Raji (cell line): ENCODE measurements around the gene TP53.
A peak's percentile ranks its signal among the peaks of the same experiment; 100 is the strongest.

Experiments
- POLR2A ChIP-seq: IDR thresholded peaks from 2 replicates; pipeline ENCODE4 v1.6.1; 2011; ENCODE audit warnings: low read depth, low read length, control low read depth; ENCODE audit not compliant: insufficient read depth

Gene TP53

DNA sequence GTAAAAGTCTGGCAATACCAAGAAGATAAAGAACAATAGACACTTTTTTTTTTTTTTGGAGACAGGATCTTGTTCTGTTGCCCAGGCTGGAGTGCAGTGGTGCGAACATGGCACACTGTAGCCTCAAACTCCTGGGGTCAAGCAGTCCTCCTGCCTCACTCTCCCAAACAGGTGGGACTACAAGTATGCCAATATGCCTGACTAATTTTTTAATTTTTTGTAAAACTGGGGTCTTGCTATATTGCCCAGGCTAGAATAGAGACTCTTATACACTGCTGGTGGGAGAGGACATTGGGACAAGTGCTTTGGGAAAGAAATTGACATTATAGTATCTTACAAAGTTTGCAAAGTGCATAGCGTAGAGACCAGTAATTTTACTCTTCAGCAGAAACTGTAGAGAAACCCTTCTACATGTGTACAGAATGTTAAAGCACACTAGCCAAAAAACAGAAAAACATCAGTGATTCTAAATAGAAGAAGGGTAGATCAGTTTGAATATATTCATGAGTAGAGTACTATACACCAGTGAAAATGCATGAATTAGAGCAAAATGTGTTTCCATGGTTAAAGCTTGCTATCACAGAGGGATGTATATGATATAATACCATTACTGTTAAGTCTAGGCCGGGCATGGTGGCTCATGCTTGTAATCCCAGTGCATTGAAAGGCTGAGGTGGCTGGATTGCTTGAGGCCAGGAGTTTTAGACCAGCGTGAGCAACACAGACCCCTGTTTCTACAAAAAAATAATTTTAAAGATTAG lies 10.7 kb upstream of the TP53 start:
- no peak for TF ChIP-seq POLR2A

DNA sequence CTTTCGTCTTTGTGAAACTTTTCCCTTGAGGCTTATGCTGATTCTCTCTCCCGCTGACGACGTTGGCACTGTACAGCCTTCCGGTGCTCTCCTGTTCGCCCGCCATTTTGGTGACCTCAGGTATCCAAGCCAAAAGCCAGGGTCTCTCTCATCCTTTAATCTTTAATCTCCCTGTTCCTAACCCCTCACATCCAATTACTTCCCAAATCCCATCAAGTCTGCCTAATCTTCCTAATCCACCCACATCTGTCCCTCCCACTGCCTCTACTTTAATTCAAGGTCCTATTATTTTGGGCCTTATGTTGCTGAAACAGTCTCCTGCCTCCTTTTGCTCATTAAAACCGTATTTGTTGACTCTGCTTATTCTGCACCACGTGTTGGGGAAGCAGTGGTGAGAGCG lies 8.3 kb upstream of the TP53 start:
- TF ChIP-seq POLR2A = no peak

- no peak for TF ChIP-seq POLR2A
These were observed 1.6 kb upstream of the TP53 start for GRCh38 chr17:7688808-7689316.

DNA sequence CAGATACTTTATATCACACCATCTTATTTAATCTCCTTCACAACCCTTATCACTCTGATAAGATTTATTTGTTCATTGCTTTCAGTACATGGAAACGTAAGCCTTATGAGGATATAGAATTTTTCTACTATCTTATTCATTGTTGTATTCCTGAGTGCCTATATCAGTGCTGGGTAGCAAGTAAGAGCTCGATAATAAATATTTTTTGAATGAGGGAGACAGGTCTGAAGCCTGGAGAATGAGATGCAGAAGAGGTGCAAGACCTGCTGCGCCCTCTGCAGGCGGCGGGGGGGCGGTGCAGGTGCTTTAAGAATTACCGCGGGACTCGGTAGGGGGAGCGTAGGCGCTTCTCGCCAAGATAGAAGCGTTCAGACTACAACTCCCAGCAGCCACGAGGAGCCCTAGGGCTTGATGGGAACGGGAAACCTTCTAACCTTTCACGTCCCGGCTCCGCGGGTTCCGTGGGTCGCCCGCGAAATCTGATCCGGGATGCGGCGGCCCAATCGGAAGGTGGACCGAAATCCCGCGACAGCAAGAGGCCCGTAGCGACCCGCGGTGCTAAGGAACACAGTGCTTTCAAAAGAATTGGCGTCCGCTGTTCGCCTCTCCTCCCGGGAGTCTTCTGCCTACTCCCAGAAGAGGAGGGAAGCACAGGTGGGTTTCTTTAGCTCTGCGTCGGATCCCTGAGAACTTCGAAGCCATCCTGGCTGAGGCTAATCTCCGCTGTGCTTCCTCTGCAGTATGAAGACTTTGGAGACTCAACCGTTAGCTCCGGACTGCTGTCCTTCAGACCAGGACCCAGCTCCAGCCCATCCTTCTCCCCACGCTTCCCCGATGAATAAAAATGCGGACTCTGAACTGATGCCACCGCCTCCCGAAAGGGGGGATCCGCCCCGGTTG lies 868 bp upstream of the TP53 start, which contains the start of gene WRAP53:
TSS of gene WRAP53 (plus strand) at position 570 of the 900 bp plus-strand sequence. CDS start at position 742, 172 bp downstream.
- TF ChIP-seq POLR2A = peak; percentile 75

GRCh38 chr17:7686222-7687071 lies 843 bp downstream of the TP53 start:
- TF ChIP-seq POLR2A = peak; percentile 78

GRCh38 chr17:7685533-7686221 lies 1.6 kb downstream of the TP53 start:
- peak; percentile 44; the same call in 1 of the 2 replicates for TF ChIP-seq POLR2A

DNA sequence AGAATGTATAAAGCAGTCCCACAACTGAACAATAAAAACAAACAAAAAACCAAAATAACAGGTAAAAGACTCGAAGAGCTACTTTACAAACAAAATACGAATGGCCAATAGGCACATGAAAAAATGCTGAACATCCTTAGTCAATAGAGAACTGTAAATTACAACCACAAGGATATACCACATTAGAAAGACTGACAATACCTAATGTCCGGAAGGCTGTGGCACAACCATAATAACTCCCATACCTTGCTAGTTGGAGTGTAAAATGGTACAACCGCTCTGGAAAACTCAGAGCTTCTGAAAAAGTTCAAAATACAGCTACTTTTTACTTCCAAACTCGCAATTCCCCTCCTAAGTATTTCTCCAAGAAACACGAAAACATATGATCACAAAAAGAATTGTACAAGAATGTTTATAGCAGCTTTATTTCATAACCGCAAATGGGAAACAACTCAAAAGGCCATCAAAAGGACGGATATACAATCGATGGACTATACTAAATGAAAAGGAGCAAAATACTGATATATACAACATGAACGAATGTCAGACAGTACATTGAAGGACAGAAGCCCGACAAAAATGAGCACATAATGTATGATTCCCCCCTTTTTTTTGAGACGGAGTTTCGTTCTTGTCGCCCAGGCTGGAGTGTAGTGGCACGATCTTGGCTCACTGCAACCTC lies 2.3 kb downstream of the TP53 start:
- no peak for TF ChIP-seq POLR2A

DNA sequence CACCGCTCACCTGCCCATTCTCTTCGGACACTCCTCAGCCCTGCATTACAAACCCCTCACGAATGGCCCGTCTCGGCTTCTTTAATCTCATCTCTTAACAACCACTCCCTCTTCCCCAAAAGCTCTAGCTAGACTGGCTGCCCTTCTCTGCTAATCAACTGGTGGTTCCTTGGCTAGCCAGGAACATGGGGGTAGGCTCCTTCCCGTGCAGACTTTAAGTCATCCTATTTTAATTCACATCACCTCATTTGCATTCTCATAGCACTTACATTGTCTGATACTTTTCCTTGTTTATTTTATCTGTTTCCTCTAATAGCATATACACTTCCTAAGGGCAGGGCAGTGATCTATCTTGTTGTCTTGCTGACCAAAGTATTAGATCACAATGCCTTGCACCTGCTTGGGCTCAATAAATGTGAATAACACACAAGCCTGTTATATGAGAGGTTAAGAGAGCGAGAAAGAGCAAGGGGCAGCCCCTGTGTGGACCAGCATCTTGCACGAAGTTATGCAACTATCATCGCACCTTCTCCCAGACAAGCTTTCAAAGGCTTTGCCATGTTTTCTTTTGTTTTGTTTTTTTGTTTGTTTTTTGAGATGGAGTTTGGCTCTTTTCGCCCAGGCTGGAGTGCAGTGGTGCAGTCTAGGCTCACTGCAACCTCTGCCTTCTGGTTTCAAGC lies 9.8 kb downstream of the TP53 start:
- TF ChIP-seq POLR2A = no peak

DNA sequence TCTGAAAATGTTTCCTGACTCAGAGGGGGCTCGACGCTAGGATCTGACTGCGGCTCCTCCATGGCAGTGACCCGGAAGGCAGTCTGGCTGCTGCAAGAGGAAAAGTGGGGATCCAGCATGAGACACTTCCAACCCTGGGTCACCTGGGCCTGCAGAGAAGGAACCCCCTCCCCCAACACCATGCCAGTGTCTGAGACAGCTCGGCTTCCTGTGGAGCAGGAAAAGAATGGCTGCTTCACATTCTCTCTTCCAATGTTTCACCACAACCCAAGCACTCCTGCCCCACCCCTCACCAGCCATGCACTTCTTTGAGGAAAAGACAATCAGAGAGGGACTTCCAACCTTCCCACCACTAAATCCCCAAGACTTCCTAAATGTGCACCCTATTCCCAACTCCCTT lies 10.8 kb downstream of the TP53 start:
- TF ChIP-seq POLR2A = no peak

GRCh38 chr17:7674934-7675333 lies 12.4 kb downstream of the TP53 start:
- no peak for TF ChIP-seq POLR2A

- no peak for TF ChIP-seq POLR2A
These were observed 14.1 kb downstream of the TP53 start for GRCh38 chr17:7673239-7673638.

- no peak for TF ChIP-seq POLR2A
These were observed 18.8 kb downstream of the TP53 start for GRCh38 chr17:7668482-7668881.
